ENCODE data around the gene ETFB.

GRCh38 chr19:51375504-51376221 is 9.5 kb upstream of the ETFB start:
- TF ChIP-seq ZFX (IDR thresholded peaks at IDR 0.05): no peak
- no peak for TF ChIP-seq CTCF (IDR thresholded peaks at IDR 0.05 in 2 of 3, conservative IDR thresholded peaks at IDR 0.05 in 1 of 3; ENCODE audit: borderline replicate concordance in 1 of 3, insufficient read depth in 1 of 3, low read depth in 2 of 3, low read length in 2 of 3)

Data from HCT116 (cell line).